Measurements from ENCODE around the gene SH3GLB2.
A peak's percentile ranks its signal among the peaks of the same experiment; 100 is the strongest.

DNA sequence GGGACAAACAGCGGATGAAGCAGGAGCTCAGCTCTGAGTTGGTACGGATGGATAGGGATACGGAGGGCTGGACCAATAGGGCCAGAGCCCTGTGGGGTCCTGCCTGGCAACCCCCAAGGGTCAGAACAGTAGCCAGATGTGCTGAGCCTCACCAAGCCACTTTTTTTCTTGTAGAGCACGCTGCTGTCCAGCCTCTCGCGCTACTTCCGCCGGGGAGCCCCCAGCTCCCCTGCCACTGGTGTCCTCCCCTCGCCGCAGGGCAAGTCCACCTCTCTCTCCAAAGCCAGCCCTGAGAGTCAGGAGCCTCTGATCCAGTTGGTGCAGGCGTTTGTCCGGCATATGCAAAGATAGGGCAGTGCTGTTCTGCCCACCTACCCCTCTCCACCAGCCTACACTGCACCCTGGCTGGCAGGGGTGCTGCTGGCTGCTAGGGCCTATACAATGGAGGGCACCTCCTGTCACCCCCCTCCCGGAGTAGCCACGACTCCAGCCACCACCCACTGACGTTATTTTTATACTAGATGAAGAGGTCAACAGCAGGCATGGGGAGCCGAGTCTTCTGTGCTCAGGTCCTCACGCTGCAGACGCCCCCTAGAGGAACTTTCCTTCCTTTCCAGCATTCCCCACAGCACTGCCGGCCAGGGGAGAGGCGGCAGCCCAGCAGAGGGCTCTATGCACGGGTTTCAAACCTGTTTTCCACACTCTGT, 21.6 kb downstream of the SH3GLB2 start:
- TF ChIP-seq, protein P1, sequence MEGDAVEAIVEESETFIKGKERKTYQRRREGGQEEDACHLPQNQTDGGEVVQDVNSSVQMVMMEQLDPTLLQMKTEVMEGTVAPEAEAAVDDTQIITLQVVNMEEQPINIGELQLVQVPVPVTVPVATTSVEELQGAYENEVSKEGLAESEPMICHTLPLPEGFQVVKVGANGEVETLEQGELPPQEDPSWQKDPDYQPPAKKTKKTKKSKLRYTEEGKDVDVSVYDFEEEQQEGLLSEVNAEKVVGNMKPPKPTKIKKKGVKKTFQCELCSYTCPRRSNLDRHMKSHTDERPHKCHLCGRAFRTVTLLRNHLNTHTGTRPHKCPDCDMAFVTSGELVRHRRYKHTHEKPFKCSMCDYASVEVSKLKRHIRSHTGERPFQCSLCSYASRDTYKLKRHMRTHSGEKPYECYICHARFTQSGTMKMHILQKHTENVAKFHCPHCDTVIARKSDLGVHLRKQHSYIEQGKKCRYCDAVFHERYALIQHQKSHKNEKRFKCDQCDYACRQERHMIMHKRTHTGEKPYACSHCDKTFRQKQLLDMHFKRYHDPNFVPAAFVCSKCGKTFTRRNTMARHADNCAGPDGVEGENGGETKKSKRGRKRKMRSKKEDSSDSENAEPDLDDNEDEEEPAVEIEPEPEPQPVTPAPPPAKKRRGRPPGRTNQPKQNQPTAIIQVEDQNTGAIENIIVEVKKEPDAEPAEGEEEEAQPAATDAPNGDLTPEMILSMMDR (IDR thresholded peaks at IDR 0.05) = peak; percentile 93
- TF ChIP-seq SMC3 (IDR thresholded peaks at IDR 0.05) (peak; percentile 58), POLR2A (IDR thresholded peaks at IDR 0.05; ENCODE audit: low read length) (no peak), MYC (IDR thresholded peaks at IDR 0.05; ENCODE audit: borderline replicate concordance, low read length) (no peak), ZFP36 (IDR thresholded peaks at IDR 0.05; ENCODE audit: borderline replicate concordance, partially characterized antibody) (no peak), KDM5A (IDR thresholded peaks at IDR 0.05) (no peak), JUN (IDR thresholded peaks at IDR 0.05) (no peak), SREBF2 (IDR thresholded peaks at IDR 0.05) (no peak)
